Measurements from ENCODE around the gene ZBTB2. TPM values are rescaled to one million over a fixed set of nuclear protein-coding genes. Genes with fewer than 3 reads are reported as not detected.
A peak's percentile ranks its signal among the peaks of the same experiment; 100 is the strongest.

Gene ZBTB2
- total RNA-seq, 1 experiment from 2014 or later: 31.4 TPM

GRCh38 chr6:151317995-151318365, 73.4 kb downstream of the ZBTB2 start:
- Mint-ChIP-seq H3K4me1 (peaks cover 8% of the 10 kb centered on the region in 2 experiments), H3K27ac (peak overlapping the region in 1 of 3 experiments; percentile 40; a peak in 2 of 7 replicates), H3K36me3 (ENCODE audit: insufficient read depth in 1 of 3, low read depth in 3 of 3) (peaks cover 10 to 24% (median 12%) of the 10 kb centered on the region in 3 experiments; a peak in 5 of 7 replicates), H3K4me3 (no peak overlapping the region), H3K27me3 (ENCODE audit: low read depth) (no peaks in the 10 kb centered on the region), H3K9me3 (no peaks in the 10 kb centered on the region; a peak in 1 of 5 replicates)
- no peak for TF ChIP-seq CTCF (conservative IDR thresholded peaks at IDR 0.05)
- Histone ChIP-seq H3K23ac (ENCODE audit: insufficient read length, low read depth, low read length) (no peak overlapping the region), H3K79me2 (ENCODE audit: insufficient read depth, low read length) (no peaks in the 10 kb centered on the region), H3T11ph (ENCODE audit: low read length) (no peak overlapping the region), H3K4me2 (ENCODE audit: insufficient read depth, insufficient read length, low read length) (no peak overlapping the region), H3K18ac (ENCODE audit: insufficient read length, low read depth, low read length) (no peak overlapping the region), H3K9me3 (ENCODE audit: control insufficient read depth, low read depth, low read length) (no peaks in the 10 kb centered on the region), H3K4ac (ENCODE audit: low read depth, low read length) (no peak overlapping the region), H2BK20ac (ENCODE audit: low read depth, low read length, poor library complexity, severe bottlenecking) (no peak overlapping the region), H4K20me1 (ENCODE audit: control insufficient read depth, insufficient read depth, insufficient read length) (no peaks in the 10 kb centered on the region), H2AFZ (ENCODE audit: low read length) (no peak overlapping the region), H2BK120ac (ENCODE audit: low read depth, low read length, poor library complexity, severe bottlenecking) (no peak overlapping the region), H3K4me1 (ENCODE audit: insufficient read depth, low read length) (no peaks in the 10 kb centered on the region), H3K27ac (ENCODE audit: insufficient read length, low read depth, low read length) (no peak overlapping the region), H2BK12ac (ENCODE audit: insufficient read length, low read depth, low read length) (no peak overlapping the region), H3K27me3 (ENCODE audit: insufficient read depth, low read length) (no peaks in the 10 kb centered on the region), H4K5ac (ENCODE audit: insufficient read length, low read depth, low read length) (no peak overlapping the region), H3K14ac (ENCODE audit: insufficient read depth, low read length) (no peak overlapping the region), H2AK5ac (ENCODE audit: insufficient read length, low read length) (no peak overlapping the region), H4K91ac (ENCODE audit: insufficient read length, low read depth, low read length) (no peak overlapping the region), H3K56ac (ENCODE audit: insufficient read length, low read depth, low read length) (no peak overlapping the region), H2BK5ac (ENCODE audit: insufficient read length, low read length) (no peak overlapping the region), H3K23me2 (ENCODE audit: insufficient read length, low read depth, low read length, poor library complexity, severe bottlenecking) (no peaks in the 10 kb centered on the region), H2BK15ac (ENCODE audit: low read depth, low read length) (no peak overlapping the region), H3K79me1 (ENCODE audit: insufficient read depth, low read depth, low read length, poor library complexity, severe bottlenecking) (no peaks in the 10 kb centered on the region), H3K9ac (ENCODE audit: extremely low read depth, insufficient read length, low read length) (no peak overlapping the region), H4K8ac (replicated peaks; ENCODE audit: insufficient read length, low read depth, low read length) (no peak overlapping the region)
- WGBS (ENCODE audit: extremely low coverage, insufficient read length, low lambda C conversion rate): no CpG with 5 or more reads among the region's 3 CpGs
- DNase-seq: no peak
